Upper lobe of left lung (tissue), 6 donors: ENCODE data around the gene PRSS37. TPM values are rescaled to one million over a fixed set of nuclear protein-coding genes. Genes with fewer than 3 reads are reported as not detected.

Source experiments
- ATAC-seq, 2 donors: fragments of 200-7000 bp; cut with Tn5 transposase; one replicate each; pipeline ENCODE4 v1.9.1; 2022; ENCODE audit warnings: mild to moderate bottlenecking in 2 of 2, moderate library complexity in 2 of 2; ENCODE audit not compliant: low FRiP score in 2 of 2
- DNase-seq, 2 donors: peaks; one replicate each; pipeline ENCODE4 v3.0.0-alpha.2; 2019 to 2020
- H3K27ac ChIP-seq, 4 donors: fragments of 200-600 bp; sonication (generic); one replicate each; pipeline ENCODE4 v1.5.1; 2016 to 2019
- H3K27me3 ChIP-seq, 4 donors: fragments of 200-600 bp; sonication (generic); one replicate each; pipeline ENCODE4 v1.5.1; 2017 to 2019
- H3K36me3 ChIP-seq, 4 donors: fragments of 200-600 bp; sonication (generic); one replicate each; pipeline ENCODE4 v1.5.1; 2016 to 2019
- H3K4me1 ChIP-seq, 4 donors: fragments of 200-600 bp; sonication (generic); one replicate each; pipeline ENCODE4 v1.5.1; 2018 to 2019
- H3K4me3 ChIP-seq, 4 donors: fragments of 200-600 bp; sonication (generic); one replicate each; pipeline ENCODE4 v1.5.1; 2017 to 2019; ENCODE audit warnings: mild to moderate bottlenecking in 2 of 4, moderate library complexity in 1 of 4
- H3K9me3 ChIP-seq, 4 donors: fragments of 200-600 bp; sonication (generic); one replicate each; pipeline ENCODE4 v1.5.1; 2018 to 2019
- EP300 ChIP-seq, 4 donors: sonication (generic); formaldehyde crosslinking; IDR thresholded peaks; one replicate each; pipeline ENCODE4 v1.5.1; 2017; ENCODE audit warnings: antibody characterized with exemption in 4 of 4, control low read depth in 2 of 4
- POLR2A ChIP-seq, 4 donors: fragments of 450-650 bp; IDR thresholded peaks; one replicate each; pipeline ENCODE4 v1.5.1; 2016 to 2017; ENCODE audit warnings: antibody characterized with exemption in 4 of 4, mild to moderate bottlenecking in 2 of 4
- POLR2AphosphoS5 ChIP-seq, 2 donors: sonication (generic); formaldehyde crosslinking; IDR thresholded peaks; one replicate each; pipeline ENCODE4 v1.5.1; 2017; ENCODE audit warnings: antibody characterized with exemption in 2 of 2
- WGBS, 2 donors: methylation state at CpG; one replicate each; pipeline ENCODE4 v1.1.5; 2017 to 2018; 5-methylcytosine and 5-hydroxymethylcytosine counted together
- total RNA-seq, 6 donors: library from RNA; depleted of rRNA in 4 of 6; stranded (reverse); fragments of >200 nt in 4 of 6; gene quantifications; one replicate each; pipeline versions ENCODE4 v1.1.0 to v1.2.1, GENCODE V29; 2016 to 2021
- TF ChIP-seq, protein P1 (sequence below), 6 experiments: fragments of 450-650 bp in 4 of 6; fragments of 200-600 bp in 2 of 6; sonication (generic) in 2 of 6; IDR thresholded peaks; one replicate each; pipeline ENCODE4 v1.5.1; 2016 to 2019; ENCODE audit warnings: antibody characterized with exemption in 6 of 6
- donor health status: DM: no; HTN: no; CAD: no; lungs with moderate emphysema.
- donor health status: DM: no; HTN: yes; CAD: no; lungs with severe emphysema.

The PRSS37 gene, protein sequence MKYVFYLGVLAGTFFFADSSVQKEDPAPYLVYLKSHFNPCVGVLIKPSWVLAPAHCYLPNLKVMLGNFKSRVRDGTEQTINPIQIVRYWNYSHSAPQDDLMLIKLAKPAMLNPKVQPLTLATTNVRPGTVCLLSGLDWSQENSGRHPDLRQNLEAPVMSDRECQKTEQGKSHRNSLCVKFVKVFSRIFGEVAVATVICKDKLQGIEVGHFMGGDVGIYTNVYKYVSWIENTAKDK
- not detected for total RNA-seq

DNA sequence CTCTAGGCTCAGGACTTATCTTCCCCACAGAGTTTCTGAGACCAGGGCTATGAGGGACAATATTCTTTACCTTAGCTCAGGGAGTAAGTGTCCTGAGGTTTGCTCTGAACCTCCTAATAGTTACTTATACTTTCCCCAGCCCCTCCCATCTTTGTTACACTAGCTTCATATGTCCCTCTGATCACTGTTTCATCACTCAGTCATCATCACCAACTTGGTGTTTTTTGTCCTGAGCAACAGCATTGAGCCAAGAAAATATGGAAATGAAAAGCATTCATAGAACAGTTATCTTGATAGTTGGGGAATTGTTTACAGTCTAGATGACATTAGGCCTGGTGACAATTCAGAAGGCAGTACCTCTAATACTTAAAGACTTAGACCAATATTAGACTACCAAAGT, at the start of gene PRSS37:
PRSS37 (minus strand) TSS at position 101 of the 400 bp plus-strand sequence. CDS start 436 bp downstream, outside the sequence.
- no peak for ATAC-seq

DNA sequence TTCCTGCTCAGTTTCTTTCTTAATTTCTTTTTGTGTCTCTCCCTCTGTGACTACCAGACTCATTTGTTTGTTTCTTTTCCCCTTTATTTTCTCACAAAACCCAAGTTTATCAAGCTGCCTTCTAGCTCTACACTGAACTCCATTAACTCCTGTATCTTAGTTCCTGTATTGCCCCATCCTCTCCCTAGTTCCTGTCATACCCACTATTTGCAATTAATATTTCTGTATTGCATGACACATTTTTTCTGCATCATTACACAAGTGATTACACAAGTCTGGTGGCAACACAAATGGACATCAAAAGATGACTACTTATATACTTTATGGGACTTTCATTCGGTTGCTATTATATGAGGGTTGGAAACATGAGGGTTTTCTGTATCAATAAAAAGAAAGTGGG, 48.0 kb upstream of the PRSS37 start:
- no peak overlapping the region for H3K4me3 ChIP-seq

More for the DNA sequence above, at the start of gene PRSS37:
- Histone ChIP-seq H3K36me3 (no peaks in the 10 kb centered on the region), H3K4me3 (no peak within 1 kb of the TSS), H3K27ac (no peak within 1 kb of the TSS), H3K4me1 (no peaks in the 10 kb centered on the region), H3K9me3 (no peaks in the 10 kb centered on the region), H3K27me3 (no peaks in the 10 kb centered on the region)
- TF ChIP-seq EP300 (IDR thresholded peaks at IDR 0.05), result no peak
- TF ChIP-seq POLR2A (IDR thresholded peaks at IDR 0.05), result no peak
- TF ChIP-seq, protein P1, sequence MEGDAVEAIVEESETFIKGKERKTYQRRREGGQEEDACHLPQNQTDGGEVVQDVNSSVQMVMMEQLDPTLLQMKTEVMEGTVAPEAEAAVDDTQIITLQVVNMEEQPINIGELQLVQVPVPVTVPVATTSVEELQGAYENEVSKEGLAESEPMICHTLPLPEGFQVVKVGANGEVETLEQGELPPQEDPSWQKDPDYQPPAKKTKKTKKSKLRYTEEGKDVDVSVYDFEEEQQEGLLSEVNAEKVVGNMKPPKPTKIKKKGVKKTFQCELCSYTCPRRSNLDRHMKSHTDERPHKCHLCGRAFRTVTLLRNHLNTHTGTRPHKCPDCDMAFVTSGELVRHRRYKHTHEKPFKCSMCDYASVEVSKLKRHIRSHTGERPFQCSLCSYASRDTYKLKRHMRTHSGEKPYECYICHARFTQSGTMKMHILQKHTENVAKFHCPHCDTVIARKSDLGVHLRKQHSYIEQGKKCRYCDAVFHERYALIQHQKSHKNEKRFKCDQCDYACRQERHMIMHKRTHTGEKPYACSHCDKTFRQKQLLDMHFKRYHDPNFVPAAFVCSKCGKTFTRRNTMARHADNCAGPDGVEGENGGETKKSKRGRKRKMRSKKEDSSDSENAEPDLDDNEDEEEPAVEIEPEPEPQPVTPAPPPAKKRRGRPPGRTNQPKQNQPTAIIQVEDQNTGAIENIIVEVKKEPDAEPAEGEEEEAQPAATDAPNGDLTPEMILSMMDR (IDR thresholded peaks at IDR 0.05), result no peak
- no peak for TF ChIP-seq POLR2AphosphoS5 (IDR thresholded peaks at IDR 0.05)
- DNase-seq, result no peak

DNA sequence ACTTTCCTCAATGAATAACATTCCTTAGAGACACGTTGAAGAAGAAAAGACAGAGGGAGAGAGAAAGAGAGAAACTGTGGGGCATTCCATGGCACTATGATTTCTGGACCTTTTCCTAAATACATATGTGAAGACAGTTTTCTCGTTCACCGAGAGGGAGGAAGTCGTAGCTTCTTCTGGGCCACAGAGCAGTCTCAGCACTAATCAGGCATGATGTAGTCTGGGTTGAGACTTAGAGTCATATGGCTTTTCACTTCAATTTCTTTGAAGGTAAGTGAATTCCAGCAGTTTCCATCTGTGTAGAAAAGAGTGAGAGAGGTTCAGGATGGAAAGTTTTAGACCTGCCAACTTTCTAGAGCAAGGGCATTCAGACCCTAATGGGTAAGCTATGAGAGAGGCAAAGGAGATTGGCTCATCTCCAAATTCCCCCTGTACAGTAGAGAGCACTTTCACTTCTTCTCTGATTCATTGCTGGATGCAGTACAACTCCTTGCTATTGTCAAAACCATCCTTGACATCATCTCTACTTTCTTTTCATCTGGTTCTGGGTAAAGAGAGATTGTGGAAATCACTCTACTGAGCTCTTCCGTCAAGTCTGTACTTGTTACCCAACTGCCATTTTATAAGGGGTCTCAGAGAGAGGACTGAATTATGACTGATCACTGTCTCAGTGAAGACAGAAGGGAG, 43.4 kb upstream of the PRSS37 start:
- H3K4me1 ChIP-seq, result no peaks in the 10 kb centered on the region
- no peaks in the 10 kb centered on the region for H3K27me3 ChIP-seq
- ATAC-seq, result peak in 1 of 2 donors; percentile 34
- no peak overlapping the region for H3K27ac ChIP-seq
- WGBS, 2 donors, result 67 to 69% methylated on average over 5 of the region's 5 CpGs
- TF ChIP-seq, protein P1 (IDR thresholded peaks at IDR 0.05), result no peak
- no peak for TF ChIP-seq POLR2A (IDR thresholded peaks at IDR 0.05)
- no peak for TF ChIP-seq POLR2AphosphoS5 (IDR thresholded peaks at IDR 0.05)
- TF ChIP-seq EP300 (IDR thresholded peaks at IDR 0.05), result no peak
- DNase-seq, result no peak
- H3K9me3 ChIP-seq, result no peaks in the 10 kb centered on the region
- no peak overlapping the region for H3K4me3 ChIP-seq
- H3K36me3 ChIP-seq, result no peaks in the 10 kb centered on the region

More for the DNA sequence above, 48.0 kb upstream of the PRSS37 start:
- 64 to 88% methylated on average over 1 of the region's 1 CpG for WGBS, 2 donors
- Histone ChIP-seq H3K27me3 (no peaks in the 10 kb centered on the region), H3K4me1 (no peaks in the 10 kb centered on the region), H3K27ac (peak overlapping the region in 2 of 4 donors; percentile 8 to 52), H3K36me3 (no peaks in the 10 kb centered on the region), H3K9me3 (no peaks in the 10 kb centered on the region)
- peak in 1 of 2 donors; percentile 56 for ATAC-seq
- no peak for TF ChIP-seq POLR2AphosphoS5 (IDR thresholded peaks at IDR 0.05)
- TF ChIP-seq, protein P1 (IDR thresholded peaks at IDR 0.05), result no peak
- TF ChIP-seq POLR2A (IDR thresholded peaks at IDR 0.05), result no peak
- peak in 2 of 4 donors; percentile 10 to 33 for TF ChIP-seq EP300 (IDR thresholded peaks at IDR 0.05)
- no peak for DNase-seq

DNA sequence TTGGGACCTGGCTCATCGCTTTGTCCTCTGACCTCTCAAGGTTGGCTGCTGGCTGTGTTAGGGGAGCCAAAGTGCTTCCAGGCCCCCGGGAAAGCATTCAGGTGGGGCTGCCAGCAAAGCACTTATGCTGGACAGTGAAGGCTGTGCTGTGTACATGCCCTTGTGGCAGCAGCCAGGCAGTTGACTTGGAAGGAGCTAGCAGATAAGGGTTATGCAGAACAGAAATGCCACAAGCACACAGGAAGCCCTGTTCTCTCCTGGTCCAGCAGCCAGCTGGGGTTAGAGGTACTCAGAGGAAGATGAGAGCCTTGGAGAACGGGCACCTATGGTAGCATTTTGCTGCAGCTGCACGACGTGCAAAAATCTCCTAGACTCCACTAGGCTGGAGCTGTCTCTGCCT, 39.7 kb upstream of the PRSS37 start:
- Histone ChIP-seq H3K4me1 (no peaks in the 10 kb centered on the region), H3K27ac (no peak overlapping the region), H3K36me3 (no peaks in the 10 kb centered on the region), H3K27me3 (no peaks in the 10 kb centered on the region), H3K9me3 (no peaks in the 10 kb centered on the region), H3K4me3 (no peak overlapping the region)
- WGBS, 2 donors, result 58 to 80% methylated on average over 5 of the region's 5 CpGs
- DNase-seq, result no peak
- peak in 1 of 2 donors; percentile 26 for ATAC-seq
- TF ChIP-seq, protein P1 (IDR thresholded peaks at IDR 0.05), result no peak
- no peak for TF ChIP-seq POLR2AphosphoS5 (IDR thresholded peaks at IDR 0.05)
- TF ChIP-seq POLR2A (IDR thresholded peaks at IDR 0.05), result no peak
- no peak for TF ChIP-seq EP300 (IDR thresholded peaks at IDR 0.05)
